ENCODE measurements around the gene FXN.

The FXN gene

DNA sequence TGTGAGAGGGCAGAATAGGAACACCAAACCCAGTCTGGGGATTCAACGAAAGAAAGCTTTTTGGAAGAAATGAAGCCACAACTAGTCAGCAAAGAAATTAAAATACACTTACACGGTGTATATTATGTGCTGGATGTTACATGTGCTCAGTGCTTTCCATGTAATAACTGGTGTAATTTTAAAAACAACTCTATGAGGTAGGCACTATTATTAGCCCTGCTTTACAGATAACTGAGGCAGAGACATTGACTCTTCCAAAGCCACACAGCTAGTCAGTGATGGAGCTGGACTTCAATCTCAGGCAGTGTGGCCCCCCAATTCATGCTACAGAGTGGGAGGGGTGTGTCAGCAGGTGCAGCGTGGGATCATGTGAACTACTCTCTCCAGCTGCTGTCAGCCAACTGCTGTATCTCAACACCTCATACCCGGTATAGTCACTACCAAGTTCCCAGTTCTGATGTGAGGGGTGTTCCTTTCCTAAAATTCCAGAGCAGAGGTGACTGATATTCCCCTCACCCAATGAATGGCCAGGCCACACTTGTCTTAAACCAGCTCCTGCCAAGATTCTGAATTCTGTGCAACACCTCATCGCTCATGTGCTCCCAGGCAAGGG lies 104.7 kb downstream of the FXN start:
- no peak for DNase-seq (ENCODE audit: low read depth in 2 of 2)

DNA sequence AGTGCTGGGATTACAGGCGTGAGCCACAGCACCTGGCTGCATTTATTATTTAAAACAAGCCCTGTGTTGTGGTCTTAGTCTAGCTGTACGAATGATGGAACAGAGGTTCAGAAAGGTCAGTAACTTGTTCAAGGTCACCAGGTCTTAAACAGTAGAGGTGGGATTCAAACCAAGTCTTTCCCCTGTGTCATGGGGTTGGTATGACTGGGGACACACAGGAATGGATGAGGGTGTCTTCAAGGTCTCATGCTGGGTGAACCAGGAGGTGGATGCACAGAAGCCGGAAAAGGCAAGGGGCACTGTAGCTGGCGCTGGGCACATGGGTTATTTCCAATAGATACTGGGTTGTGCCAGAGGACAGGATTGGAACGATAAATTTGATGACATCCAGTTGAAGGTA lies 106.3 kb downstream of the FXN start:
- DNase-seq (ENCODE audit: low read depth in 2 of 2): no peak

DNA sequence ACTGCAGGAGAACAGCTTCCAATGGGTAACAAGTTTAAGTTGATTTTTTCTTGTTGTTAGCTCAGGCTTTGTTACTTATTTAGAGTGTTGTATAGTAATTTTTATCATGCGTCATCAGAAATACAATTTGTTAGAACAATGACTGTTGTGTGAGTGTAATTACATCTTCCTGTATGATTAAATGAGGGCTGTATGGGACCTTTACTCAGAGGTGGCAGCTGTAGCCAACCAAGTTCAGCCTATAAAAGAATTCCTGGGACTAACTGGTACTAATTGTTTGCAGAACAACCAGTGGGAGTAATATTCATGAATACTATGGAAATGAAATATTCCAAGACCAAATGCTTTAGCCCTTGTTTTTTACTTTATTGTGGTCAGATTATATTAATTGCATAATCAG lies 107.7 kb downstream of the FXN start:
- DNase-seq (ENCODE audit: low read depth in 2 of 2): no peak

DNA sequence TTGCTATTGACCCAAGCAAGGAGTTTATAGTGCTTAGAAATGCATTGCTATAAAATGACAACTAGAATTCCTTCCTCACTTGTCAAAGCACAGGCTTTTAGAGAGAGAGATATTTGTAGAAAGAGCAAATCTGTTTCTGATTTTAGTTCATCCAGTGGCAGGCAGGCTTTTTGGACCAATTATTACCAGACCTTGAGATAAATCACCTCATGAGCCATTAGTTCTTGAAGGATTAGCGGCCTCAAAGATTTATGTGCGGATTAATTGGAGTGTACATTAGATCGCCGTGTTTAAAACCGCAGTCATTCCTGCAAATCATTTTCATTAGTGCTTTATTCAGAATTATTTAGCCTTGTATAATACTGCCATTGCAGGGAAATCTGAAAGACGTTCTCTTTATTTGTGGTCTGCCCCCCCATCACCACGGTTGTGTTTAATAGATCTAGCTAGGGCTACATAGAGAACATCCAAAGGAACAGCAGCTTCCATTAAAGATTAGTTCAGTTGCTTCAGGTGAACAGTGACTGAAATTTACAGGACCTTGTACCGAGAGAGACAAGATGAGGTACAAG lies 109.7 kb downstream of the FXN start:
- no peak for DNase-seq (ENCODE audit: low read depth in 2 of 2)

DNA sequence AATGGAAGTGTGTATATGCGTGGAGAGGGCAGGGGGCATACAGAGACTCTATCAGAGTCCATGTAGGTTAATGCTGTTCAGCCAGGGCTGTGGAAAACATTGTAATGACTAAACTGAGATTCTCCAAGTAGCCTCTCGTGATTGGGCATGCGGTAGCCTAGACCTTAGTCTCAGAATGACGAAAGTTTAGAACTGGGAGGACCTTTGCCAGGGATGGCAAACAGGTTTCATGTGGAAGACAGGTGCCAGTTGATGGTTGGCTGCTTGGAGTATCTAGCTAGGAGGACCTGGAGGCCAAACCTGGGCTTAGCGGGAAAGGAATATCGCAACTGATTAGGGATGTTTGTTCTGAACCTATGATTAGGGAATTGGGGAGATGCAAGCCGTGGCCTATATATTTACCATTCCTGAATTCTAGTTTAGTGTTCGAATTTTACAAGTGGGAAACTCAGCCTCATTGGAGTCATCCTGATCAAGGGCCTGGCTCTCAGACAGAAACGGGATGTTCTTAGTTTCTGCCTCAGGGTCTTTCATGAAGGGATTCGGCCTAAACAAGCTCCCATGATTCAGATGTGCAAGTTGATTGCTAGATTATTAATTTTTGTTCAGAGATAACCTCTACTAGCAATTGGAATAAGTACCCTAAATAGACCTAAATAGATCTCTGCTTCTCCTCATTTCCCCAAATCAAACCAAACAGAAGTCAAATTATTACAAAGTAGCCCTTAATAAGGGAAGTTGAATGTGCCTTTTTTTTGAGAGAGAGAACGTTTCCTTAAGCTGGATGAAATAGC lies 111.7 kb downstream of the FXN start:
- DNase-seq (ENCODE audit: low read depth in 2 of 2): no peak

DNA sequence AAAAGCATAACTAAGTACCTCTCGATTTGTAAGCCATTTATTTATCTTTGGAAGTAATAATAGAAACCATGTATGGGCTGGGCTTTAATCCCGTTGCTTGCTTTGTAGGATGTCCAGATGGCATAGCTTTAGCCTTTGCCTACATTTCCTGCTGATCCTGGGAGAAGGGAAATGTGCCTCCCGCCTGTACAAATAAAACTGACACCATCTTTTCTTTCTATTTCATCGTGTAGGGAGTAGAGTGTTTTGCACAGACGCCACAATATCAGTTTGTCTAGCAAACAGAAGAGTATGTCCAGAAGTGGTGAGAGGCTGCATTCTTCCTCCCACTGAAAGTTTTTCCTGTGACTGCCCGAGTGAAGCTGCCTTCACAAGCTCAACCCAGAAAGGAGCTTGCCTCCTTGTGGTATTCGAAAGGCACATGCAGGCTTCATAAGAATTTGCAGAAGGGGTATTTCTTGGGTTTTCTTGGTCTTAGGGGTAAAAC lies 113.8 kb downstream of the FXN start:
- DNase-seq (ENCODE audit: low read depth in 2 of 2): no peak

Data from stimulated activated CD8-positive, alpha-beta memory T cell treated with anti-CD3 and anti-CD28 coated beads, Interleukin-7, amount 100 ng/mL, for 4 hours (primary cell).